ENCODE results near the gene TMEM51.

DNA sequence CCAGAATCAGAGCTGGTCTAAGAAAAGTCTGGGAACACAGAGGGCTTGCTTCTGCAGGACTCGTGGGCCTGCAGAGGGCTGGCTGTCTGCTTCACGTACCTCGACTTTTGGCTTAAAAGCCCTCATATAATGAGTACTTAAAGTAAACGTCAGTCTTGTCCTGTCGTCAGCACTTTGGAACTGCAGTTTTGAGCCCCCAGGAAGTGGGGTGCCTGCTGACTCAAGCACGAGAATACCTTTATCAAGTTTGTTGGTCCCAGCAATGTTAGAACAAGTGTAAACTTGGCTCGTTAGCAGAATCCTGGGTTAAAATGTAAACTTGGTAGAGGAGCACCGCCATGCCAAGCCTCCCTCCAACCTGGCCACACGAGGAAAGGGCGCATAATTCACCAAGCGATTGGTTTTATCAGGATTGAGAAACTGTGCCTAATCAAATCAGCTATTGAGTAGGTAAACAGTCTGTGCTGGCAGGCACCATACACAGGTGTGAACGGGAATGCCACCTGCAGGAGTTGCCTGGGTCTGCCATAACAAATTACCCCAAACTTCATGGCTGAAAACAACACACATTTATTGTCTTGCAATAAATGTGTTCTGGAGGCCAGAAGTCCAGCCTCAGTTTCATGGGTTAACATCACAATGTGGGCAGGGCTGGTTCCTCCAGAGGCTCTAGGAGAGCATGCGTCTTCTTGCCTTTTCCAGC is 48.5 kb downstream of the TMEM51 start:
- TF ChIP-seq, protein P1, sequence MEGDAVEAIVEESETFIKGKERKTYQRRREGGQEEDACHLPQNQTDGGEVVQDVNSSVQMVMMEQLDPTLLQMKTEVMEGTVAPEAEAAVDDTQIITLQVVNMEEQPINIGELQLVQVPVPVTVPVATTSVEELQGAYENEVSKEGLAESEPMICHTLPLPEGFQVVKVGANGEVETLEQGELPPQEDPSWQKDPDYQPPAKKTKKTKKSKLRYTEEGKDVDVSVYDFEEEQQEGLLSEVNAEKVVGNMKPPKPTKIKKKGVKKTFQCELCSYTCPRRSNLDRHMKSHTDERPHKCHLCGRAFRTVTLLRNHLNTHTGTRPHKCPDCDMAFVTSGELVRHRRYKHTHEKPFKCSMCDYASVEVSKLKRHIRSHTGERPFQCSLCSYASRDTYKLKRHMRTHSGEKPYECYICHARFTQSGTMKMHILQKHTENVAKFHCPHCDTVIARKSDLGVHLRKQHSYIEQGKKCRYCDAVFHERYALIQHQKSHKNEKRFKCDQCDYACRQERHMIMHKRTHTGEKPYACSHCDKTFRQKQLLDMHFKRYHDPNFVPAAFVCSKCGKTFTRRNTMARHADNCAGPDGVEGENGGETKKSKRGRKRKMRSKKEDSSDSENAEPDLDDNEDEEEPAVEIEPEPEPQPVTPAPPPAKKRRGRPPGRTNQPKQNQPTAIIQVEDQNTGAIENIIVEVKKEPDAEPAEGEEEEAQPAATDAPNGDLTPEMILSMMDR (IDR thresholded peaks at IDR 0.05) = no peak
- no peak for TF ChIP-seq EZH2 (IDR thresholded peaks at IDR 0.05; ENCODE audit: borderline replicate concordance, insufficient read depth, low read depth, low read length, poor library complexity, severe bottlenecking)
